HG03520 (cell line): ENCODE data around the gene RTN4.
"Not testable (repeated sequence)": the region's sequence is repeated elsewhere in the genome, so short reads cannot be mapped to it uniquely, and the experiment has no call there.

Source experiments
- ATAC-seq: cut with Tn5 transposase; IDR thresholded peaks from one replicate; pipeline ENCODE4 v1.9.1; 2021; ENCODE audit warnings: mild to moderate bottlenecking, moderate library complexity; ENCODE audit not compliant: unreplicated experiment

RTN4 gene

DNA sequence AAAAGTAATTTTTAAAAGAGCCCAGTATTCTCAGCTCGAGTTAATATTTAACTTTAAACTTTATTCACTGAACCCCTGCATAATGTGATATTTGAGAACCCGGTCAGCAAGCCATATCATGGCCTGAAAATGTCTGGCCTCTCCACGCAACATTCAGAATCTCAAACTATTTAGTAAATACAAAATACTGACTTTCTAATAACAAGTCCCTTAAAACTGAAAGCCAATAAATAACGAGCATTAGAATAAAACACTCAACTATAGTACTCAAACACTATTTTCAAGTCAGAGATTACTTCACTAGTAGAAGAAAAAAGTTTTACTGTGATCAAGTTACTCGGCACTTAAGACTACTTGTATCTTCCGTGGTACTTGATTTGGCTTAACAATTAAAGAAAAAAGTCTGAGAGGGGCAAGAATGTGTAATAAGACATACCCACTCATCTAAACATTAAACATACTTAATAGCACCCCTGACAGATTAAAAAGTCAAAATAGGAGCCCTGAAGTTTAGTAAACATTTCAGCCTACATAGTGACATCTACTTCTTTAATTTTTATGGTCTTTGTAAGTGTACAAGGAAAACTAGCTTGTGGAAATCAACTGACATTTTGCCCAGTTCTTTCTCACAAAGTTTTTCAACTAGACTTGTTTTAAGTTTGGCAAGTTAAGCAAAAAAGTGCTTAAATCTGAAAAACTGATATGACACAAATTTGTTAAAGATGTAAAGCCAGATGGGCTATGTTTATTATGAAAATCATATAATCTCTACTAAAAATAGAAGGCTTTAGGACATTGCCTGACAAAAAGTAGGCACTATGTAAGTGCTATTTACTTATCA lies 38.2 kb downstream of the RTN4 start:
- no peak for ATAC-seq

DNA sequence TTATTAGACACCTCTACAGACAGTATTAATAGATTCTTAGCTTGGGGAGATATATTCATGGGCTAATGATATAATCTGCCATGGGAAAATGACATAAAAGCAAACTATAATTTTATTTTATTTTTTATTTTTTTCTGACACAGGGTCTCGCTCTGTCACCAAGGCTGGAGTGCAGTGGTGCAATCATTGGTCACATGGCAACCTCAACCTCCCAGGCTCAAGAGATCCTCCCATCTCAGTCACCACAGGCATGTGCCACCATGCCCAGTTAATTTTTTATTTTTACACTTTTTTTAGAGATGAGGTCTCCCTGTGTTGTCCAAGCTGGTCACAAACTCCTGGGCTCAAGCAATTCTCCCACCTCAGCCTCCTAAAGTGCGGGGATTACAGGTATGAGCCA lies 39.3 kb downstream of the RTN4 start:
- ATAC-seq, result no peak

DNA sequence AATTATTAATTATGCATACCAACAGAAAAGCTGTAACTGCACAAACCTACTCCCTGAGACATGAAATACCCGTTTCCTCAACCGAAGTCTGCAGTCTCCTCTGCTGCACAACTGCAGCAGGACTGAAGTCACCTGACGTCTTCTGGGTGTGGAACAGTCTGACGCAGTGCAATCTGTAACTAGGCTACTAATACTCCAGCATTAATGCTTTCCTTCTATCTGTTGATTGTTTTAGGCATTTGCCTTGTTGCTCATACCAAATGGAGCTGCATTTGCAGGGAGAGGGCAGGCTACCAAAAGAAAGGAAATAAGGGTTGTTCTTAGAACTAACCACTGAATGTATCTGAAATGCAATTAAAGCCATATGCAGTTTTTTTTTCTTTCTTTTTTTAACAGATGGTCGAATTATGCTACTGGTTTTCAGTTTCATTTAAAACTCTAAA lies 40.1 kb downstream of the RTN4 start:
- ATAC-seq, result peak; percentile 88

DNA sequence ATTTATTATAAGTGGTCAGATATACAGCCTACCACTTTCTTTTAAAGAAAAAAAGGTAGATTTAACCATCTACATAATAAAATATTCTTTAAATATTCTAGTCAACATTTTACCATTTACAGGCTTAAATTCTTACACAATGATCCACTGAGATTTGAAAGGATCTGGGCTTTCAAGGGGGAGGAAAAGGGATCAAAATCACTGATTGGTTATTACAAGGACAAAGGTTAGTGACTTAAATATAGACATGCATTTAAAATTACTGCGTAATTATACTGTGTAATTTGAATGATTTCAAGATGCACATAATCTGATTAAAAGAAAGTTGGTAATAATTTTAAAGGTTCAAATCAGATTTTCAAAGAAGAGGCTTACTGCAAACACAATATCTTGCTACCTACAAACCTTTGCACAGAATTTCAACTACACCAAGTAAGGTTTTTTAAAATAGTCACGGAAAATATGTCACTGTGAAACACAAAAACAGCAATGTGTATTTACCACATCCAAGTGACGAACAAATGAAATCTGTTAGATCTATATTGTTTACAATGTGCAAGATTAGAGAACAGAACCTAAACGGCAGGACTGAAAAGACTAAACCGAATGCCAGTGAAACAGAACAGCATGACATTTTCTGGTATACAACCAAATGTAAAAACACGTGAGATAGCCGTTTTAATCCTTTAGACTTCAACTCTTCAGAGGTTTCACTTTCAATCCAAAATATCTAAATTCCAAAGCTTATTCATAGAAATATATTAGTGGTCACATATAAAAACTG lies 40.8 kb downstream of the RTN4 start:
- ATAC-seq, result no peak

DNA sequence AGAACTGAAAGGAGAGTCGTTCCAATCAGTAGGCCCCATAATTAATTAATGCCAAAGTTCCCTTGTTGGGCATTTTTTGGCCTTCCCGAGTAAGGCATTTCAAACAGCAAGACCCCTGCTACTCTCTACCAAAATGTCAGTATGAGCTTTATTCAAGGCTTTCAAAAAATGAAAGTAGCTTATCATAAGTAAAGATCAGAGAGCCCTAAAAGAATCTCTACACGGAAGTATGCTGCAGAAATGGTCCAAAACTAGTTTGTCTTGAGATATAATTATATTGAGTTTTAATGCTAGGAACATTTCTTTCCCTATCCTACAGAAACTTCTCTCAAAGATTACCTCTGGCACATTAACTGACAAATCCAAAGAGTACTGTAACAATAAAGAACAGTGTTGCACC lies 43.9 kb downstream of the RTN4 start:
- no peak for ATAC-seq

DNA sequence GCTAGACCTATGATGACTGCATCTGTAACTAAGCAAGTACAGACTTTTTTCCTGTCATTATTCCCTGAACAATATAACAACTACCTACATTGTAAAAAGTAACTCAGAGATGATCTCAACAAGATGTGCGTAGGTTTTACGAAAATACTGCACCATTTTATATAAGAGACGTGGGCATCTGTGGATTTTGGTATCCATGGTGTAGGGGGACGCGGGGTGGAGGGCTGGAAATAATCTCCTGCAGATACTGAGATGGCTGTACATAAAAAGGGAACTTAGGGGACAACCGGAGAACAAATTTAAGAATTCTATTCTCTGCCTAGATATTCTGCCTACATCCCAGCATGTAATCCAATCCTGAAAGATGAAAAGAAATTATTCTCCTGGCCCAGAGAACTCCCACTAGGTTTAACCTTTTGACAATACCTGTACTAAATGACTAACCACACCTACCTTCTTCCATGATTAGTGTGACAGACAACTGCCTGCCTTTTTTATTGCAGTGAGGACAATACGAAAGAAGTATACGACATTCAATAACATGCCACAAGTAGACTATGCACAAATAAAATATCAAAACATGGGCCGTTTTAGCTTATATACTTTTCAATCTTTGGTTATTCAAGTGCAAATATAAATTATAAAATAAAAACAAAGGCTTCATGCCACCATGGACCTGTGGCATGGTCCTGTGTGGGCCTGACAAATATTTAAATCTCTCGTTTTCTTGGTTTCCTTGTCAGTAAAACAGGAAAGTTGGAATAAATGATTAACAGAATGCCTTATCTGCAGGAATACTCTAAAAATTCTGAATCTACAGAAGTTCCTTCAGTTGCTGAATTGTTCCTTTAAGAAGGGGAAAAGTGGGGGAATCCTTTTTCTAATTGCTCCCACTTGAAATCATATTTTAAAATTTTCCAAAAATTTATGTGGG lies 46.3 kb downstream of the RTN4 start:
- no peak for ATAC-seq

DNA sequence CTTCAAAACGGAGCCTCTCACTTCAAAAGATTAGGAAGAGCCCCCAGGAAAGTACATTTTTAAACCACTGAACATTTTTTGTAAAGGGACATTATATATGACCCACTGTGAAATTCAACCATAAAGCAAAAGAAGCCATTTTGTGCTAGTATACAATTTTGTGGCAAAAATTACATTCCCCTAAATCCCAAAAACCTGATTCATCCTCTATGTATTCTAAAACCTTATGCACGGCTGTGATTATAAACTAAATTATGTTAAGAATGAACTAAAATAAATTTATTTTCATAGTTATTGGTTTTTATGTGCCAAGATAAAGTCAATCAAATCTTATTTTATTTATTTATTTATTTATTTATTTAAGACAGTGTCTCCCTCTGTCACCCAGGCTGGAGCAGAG lies 48.5 kb downstream of the RTN4 start:
- no peak for ATAC-seq

DNA sequence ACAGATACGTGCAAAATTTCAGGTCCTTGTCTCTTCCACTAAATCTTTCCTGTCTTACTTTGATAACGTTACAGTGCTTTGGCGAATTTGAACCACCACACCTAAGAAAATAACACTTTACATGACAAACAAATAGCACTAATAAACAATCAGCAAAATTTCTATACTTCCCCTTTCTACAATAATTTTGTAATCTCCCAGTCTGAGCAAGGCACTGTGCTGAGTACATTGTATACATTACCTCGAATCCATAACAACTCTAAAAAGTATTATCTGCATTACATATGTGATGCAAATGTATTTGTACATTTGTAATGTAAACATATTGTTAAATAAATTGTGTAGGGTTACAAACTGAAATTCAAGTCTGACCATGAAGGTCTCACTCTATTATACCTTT lies 49.9 kb downstream of the RTN4 start:
- ATAC-seq, result no peak

DNA sequence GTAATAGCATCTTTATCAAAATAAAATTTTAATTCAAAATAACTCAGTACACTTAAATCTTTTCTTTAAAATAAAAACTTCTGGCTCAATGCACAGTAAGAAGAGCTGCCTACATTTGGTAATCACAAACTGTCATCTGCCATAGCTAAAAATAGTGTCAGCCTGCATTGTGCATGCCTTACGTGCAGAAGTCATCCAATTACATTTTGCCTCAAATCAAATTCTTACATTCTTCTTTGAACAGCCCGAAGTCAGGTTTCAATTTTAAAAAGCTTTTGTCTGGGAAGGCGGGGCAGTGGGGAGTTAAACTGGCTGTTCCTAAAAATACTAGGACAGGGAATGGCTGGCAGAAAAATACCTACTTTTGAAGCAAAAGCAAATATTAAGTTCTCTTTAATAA lies 51.1 kb downstream of the RTN4 start:
- ATAC-seq, result no peak

DNA sequence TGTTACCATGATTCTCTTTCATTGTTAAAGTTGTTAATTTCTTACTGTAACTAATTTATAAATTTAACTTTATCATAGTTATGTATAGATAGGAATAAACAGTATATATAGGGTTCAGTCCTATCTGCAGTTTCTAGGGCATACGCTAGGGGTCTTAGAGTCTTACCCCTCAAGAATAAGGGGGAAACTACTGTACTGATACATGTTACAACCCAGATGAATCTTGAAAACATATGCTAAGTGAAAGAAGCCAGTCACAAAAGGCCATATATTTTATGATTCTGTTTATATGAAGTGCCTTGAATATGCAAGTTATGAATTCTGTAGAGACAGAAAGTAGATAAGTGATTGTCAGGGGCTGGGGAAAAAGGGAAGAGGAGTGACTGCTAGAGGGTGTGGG lies 52.4 kb downstream of the RTN4 start:
- no peak for ATAC-seq

DNA sequence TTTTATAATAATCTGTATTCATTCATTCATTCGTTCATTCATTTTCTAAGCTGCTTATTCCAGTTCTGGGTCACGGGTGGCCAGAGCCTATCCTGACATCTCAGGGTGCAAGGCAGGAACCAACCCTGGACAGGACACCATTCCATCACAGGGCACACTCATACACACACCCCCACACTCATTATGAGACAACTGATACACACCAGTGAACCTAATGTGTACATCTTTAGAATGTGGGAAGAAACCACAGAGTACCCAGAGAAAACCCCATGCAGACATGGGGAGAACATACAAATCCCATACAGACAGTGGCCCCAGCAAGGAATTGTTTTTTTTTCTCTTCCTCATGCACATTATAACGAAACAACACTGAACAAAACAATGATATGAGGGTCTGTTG lies 54.7 kb downstream of the RTN4 start:
- no peak for ATAC-seq

DNA sequence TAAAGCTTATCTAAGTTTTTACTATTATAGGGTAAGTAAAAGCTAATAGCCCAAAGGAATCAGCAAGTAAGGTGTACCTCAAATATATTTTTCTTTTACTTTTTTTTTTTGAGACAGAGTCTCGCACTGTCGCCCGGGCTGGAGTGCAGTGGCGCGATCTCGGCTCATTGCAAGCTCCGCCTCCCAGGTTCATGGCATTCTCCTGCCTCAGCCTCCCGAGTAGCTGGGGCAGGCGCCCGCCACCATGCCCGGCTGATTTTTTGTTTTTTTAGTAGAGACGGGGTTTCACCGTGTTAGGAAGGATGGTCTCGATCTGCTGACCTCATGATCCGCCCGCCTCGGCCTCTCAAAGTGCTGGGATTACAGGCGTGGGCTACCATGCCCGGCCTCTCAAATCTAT lies 59.6 kb downstream of the RTN4 start:
- ATAC-seq, result not testable (repeated sequence)

DNA sequence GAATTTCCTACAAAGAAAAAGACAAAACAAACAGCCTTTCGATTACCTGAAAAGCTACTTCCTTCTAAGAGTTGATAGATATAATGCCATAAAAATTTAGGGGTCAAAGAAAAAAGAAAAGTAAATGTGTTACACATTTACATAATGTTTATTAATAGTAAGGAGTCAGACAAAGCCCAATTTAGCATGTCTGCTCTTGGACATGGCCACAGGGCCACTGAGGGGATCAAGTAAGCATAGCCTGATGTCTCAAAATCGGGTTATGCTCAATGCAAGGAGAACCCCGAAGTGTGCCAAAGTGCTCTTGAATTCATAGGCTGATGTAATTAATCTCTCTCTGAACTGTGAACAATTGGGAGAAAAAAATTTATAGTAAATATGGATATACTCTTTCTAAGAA lies 61.6 kb downstream of the RTN4 start:
- no peak for ATAC-seq

DNA sequence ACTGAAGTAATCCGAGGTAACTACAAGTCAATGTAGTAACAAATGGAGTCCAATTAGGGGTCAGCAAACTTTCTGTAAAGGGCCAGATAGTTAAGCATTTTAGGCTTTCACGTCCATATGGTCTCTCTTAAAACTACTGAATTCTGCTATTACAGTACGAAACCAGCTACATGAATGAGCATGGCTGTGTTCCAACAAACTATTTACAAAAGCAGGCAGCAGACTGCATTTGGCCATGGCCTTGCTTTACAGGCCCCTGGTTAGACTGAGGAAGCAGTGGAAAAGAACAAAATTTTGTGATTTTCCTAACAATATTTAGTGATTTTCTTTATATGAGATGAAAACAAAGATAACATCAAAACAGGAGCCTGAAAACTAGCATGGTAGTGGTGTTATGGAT lies 64.0 kb downstream of the RTN4 start:
- ATAC-seq, result no peak

DNA sequence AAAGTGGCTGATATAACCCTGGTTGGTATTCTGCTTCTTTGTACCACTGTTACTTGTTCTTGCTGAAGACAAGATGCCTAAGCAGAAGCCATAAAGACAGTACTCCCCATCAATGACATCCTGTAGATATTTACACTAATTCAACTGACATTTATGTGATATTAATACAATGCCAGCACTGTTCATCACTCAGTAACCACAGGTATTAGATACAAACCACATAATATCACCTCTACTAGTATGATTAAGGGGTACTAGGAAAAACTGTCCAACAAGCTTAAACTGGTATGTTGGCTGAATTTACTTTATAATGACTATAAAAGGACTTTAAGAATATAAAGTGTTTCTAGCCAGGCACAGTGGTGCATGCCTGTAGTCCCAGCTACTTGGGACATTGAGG lies 65.8 kb downstream of the RTN4 start:
- no peak for ATAC-seq

DNA sequence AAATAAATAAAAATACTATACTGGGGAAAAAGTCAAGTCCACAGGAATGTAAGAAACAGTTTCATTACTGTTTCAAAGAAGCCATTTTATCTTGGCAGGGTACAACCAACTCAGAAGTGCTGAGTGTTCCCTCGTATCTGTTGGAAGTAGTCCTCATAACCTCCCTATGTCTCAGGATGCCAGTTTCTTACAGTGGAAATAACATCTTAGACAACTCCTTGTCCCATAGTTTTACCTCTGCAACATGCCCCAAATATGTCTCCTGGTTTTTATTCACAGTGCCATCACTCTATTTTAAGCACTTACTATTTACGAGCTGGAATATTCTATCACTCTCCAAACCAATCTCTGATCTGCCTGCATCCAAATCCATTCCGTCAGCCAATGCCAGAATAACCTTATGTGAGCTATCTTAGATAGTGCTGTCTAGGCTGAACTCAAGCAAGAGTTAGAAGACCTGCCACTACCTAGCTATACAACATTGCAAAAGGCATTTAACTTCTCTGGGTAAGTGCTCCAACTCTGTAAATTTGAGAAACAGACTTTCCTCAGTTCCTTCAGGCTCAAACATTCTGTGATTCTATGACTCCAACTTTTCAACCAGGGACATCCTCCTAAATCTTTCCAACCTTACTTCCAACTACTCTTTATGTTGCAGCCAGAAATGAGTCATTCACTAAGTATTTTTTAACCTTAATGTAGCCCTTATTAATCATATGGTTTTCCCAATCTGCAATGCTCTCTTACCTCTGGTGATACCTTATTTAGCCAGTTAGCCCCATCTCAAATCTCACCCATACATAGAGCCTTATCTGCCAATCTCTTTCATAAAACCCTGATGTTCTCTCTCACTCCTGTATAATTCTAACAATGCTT lies 66.7 kb downstream of the RTN4 start:
- no peak for ATAC-seq

DNA sequence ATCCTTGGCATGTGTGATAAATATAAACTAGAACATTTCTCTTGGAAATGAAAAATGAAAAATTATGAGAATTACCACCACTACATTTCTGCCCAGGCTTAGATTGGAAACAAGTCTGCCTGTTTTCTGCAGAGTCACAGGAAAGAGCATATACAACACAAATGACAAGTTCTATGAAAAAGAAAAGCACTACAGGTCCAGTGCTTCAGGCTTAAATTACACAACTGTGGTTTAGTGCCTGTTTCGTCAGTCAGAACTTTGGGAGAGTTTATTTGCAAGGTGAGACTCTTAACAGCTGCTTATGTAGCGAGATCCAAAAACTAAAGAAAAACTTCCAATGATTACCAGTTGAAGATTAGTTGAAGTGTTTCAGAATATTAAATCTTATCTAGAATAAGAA lies 68.9 kb downstream of the RTN4 start:
- ATAC-seq, result no peak

DNA sequence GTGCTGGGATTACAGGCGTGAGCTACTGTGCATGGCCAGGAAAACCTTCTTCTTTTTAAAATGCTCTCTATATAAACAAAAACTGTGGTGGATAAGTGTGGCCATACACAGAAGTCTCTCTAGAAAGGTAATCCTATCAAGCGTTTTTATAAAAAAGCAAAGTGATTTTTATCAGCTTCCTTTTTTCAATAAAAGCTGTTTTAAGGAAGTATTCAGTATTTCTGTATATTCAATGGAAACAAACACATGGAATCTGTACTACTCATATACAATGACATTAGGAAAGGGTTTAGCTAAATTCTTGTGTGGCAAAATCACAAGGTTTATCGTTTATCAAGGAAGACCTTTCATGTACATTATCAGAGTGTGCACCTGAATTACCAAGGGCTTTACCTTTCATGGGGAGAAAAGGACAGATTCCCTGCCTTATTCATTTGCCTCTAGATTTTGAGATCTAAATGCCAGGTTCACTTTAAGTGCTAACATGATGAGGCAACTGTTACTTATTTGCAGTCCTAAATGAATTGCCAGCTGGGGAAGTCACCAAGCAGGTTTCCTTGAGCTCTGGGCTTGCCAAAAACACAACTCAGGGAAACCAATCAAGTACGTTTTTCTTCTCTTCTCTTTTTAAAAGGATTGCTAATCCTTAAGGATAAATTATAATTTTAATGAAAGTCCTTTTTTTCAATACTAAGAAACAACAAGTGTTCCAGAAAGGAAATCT lies 70.8 kb downstream of the RTN4 start:
- no peak for ATAC-seq

DNA sequence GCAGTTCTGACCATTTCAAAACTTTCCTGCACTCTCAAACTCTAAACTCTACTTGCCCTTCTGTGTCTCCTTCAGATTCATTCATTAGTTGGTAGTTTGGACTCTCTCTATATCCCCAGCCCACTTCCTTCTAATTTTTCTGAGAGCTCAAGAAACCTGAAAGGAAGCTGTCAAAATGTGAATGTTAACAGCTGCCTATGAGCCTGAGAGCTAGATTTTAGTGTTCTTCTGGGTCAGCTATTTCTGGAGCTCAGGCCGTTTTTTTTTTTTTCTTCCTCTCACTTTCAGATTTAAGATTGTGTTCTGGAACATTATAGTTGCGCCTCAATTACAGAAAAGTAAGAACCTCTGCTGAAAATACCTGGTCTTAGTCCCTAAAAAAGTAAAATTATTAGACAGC lies 73.1 kb downstream of the RTN4 start:
- ATAC-seq, result peak; percentile 94
